ENCODE data around the gene TMEM270. TPM values are rescaled to one million over a fixed set of nuclear protein-coding genes. Genes with fewer than 3 reads are reported as not detected.
A peak's percentile ranks its signal among the peaks of the same experiment; 100 is the strongest.

Gene TMEM270
- polyA plus RNA-seq, 1 of the 3 experiments (the other 2 are of a cell fraction) = 0.71 TPM

DNA sequence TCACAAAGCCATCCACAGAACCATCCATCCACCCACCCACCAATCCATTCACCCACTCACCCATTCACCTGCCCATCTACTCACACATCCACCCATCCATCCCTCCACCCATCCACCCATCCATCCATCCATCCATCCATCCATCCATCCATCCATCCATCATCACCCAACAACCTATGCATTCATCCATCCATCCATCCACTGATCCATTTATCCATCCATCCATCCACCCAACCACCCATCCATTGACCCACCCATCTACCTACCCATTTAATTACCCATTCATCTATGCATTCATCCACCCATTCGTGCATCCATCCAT is 5.4 kb downstream of the TMEM270 start:
- DNase-seq = no peak
- H3F3A ChIP-seq (replicated peaks; ENCODE audit: insufficient read depth) = no peaks in the 10 kb centered on the region
- CTCF ChIA-PET = interaction anchor here (0.8 to 4.5 kb wide), 11 partner anchors 11 to 317 kb away, joined by 3 to 33 read pairs (median 4); partner anchors contain the start of genes EIF4H and LIMK1
- peak overlapping the region in 1 of 2 experiments; percentile 91; a peak in 2 of 4 replicates for H3K27ac ChIP-seq (ENCODE audit: low read depth in 2 of 2, low read length in 1 of 2)
- H3K79me2 ChIP-seq (ENCODE audit: insufficient read depth) = no peaks in the 10 kb centered on the region
- TF ChIP-seq GABPA (IDR thresholded peaks at IDR 0.05; ENCODE audit: low read depth) (no peak), MXI1 (IDR thresholded peaks at IDR 0.05; ENCODE audit: low read depth, low read length) (no peak), TCF12 (IDR thresholded peaks at IDR 0.05) (no peak), NRF1 (IDR thresholded peaks at IDR 0.05; ENCODE audit: low read depth, low read length) (no peak), FOXJ3 (CRISPR knock-in tag; IDR thresholded peaks at IDR 0.05) (no peak), FOXM1 (IDR thresholded peaks at IDR 0.05; ENCODE audit: low read depth) (no peak), IRF3 (IDR thresholded peaks at IDR 0.05; ENCODE audit: low read depth, low read length) (no peak), MAX (IDR thresholded peaks at IDR 0.05; ENCODE audit: low read depth) (no peak), POLR2AphosphoS5 (IDR thresholded peaks at IDR 0.05; ENCODE audit: low read depth, low read length) (no peak), YY1 (IDR thresholded peaks at IDR 0.05; ENCODE audit: low read depth) (no peak), TEAD4 (IDR thresholded peaks at IDR 0.05; ENCODE audit: borderline replicate concordance, insufficient read depth) (no peak), CHD2 (IDR thresholded peaks at IDR 0.05; ENCODE audit: low read length, partially characterized antibody) (no peak)
- TF ChIP-seq, protein P1, sequence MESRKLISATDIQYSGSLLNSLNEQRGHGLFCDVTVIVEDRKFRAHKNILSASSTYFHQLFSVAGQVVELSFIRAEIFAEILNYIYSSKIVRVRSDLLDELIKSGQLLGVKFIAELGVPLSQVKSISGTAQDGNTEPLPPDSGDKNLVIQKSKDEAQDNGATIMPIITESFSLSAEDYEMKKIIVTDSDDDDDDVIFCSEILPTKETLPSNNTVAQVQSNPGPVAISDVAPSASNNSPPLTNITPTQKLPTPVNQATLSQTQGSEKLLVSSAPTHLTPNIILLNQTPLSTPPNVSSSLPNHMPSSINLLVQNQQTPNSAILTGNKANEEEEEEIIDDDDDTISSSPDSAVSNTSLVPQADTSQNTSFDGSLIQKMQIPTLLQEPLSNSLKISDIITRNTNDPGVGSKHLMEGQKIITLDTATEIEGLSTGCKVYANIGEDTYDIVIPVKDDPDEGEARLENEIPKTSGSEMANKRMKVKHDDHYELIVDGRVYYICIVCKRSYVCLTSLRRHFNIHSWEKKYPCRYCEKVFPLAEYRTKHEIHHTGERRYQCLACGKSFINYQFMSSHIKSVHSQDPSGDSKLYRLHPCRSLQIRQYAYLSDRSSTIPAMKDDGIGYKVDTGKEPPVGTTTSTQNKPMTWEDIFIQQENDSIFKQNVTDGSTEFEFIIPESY (IDR thresholded peaks at IDR 0.05; ENCODE audit: borderline replicate concordance, low read depth) = no peak
- H4K20me1 ChIP-seq (ENCODE audit: insufficient read depth) = no peaks in the 10 kb centered on the region
- H3K36me3 ChIP-seq (replicated peaks in 1 of 2; ENCODE audit: control insufficient read depth in 1 of 2, insufficient read depth in 2 of 2, low read length in 1 of 2) = no peaks in the 10 kb centered on the region
- no peak overlapping the region for H2AFZ ChIP-seq (ENCODE audit: low read depth)
- no peaks in the 10 kb centered on the region for H3K9me2 ChIP-seq
- no peaks in the 10 kb centered on the region for H3K27me3 ChIP-seq (ENCODE audit: insufficient read depth)
- H3K9ac ChIP-seq = no peak overlapping the region
- 87% methylated on average over 1 of the region's 1 CpG for WGBS (ENCODE audit: low lambda C conversion rate)
- peaks cover 0 to 40% of the 10 kb centered on the region in 2 experiments; a peak in 1 of 4 replicates for H3K4me1 ChIP-seq (ENCODE audit: control insufficient read depth in 1 of 2, insufficient read depth in 2 of 2, low read depth in 1 of 2, low read length in 1 of 2)
- POLR2A ChIA-PET = no interaction called here
- H3K4me2 ChIP-seq = no peak overlapping the region
- H3K4me3 ChIP-seq (ENCODE audit: low read depth in 2 of 2, low read length in 1 of 2) = no peak overlapping the region
- H3K9me3 ChIP-seq = no peaks in the 10 kb centered on the region

- no peaks in the 10 kb centered on the region for H3K79me2 ChIP-seq (ENCODE audit: insufficient read depth)
- TF ChIP-seq SIN3A (IDR thresholded peaks at IDR 0.05; ENCODE audit: borderline replicate concordance, low read depth, low read length) (no peak), USF1 (IDR thresholded peaks at IDR 0.05; ENCODE audit: borderline replicate concordance, low read depth) (no peak), PBX3 (IDR thresholded peaks at IDR 0.05) (no peak), ELF1 (IDR thresholded peaks at IDR 0.05) (no peak), TEAD4 (IDR thresholded peaks at IDR 0.05; ENCODE audit: borderline replicate concordance, insufficient read depth) (no peak)
- peaks cover 0 to 50% of the 10 kb centered on the region in 2 experiments; a peak in 1 of 4 replicates for H3K4me1 ChIP-seq (ENCODE audit: control insufficient read depth in 1 of 2, insufficient read depth in 2 of 2, low read depth in 1 of 2, low read length in 1 of 2)
- no peak overlapping the region for H3K4me3 ChIP-seq (ENCODE audit: low read depth in 2 of 2, low read length in 1 of 2)
- no peak overlapping the region for H3K9ac ChIP-seq
- peak; percentile 49 for DNase-seq
- H4K20me1 ChIP-seq (ENCODE audit: insufficient read depth) = no peaks in the 10 kb centered on the region
- POLR2A ChIA-PET = interaction anchor here (0.6 to 1.5 kb wide), 2 partner anchors 130 to 158 kb away, joined by 3 read pairs; no protein-coding TSS in a partner anchor
- H3K4me2 ChIP-seq = no peak overlapping the region
- no peak overlapping the region for H2AFZ ChIP-seq (ENCODE audit: low read depth)
- peak overlapping the region in 1 of 2 experiments; percentile 18; a peak in 1 of 4 replicates for H3K27ac ChIP-seq (ENCODE audit: low read depth in 2 of 2, low read length in 1 of 2)
- CTCF ChIA-PET = interaction anchor here (0.8 to 5.4 kb wide), 7 partner anchors 152 to 532 kb away, joined by 3 to 57 read pairs (median 4); partner anchors contain the start of genes EIF4H and ELN
- H3K9me3 ChIP-seq = no peaks in the 10 kb centered on the region
- 83% methylated on average over 22 of the region's 24 CpGs for WGBS (ENCODE audit: low lambda C conversion rate)
- no peaks in the 10 kb centered on the region for H3F3A ChIP-seq (replicated peaks; ENCODE audit: insufficient read depth)
- no peaks in the 10 kb centered on the region for H3K27me3 ChIP-seq (ENCODE audit: insufficient read depth)
- no peaks in the 10 kb centered on the region for H3K9me2 ChIP-seq
- no peaks in the 10 kb centered on the region for H3K36me3 ChIP-seq (replicated peaks in 1 of 2; ENCODE audit: control insufficient read depth in 1 of 2, insufficient read depth in 2 of 2, low read length in 1 of 2)
Measured at GRCh38 chr7:73869011-73869798, 8.2 kb downstream of the TMEM270 start.

All from SK-N-SH (cell line).